Measurements from ENCODE around the gene PPIG. TPM values are rescaled to one million over a fixed set of nuclear protein-coding genes. Genes with fewer than 3 reads are reported as not detected.
"Not testable (repeated sequence)": the region's sequence is repeated elsewhere in the genome, so short reads cannot be mapped to it uniquely, and the experiment has no call there.

Gene PPIG
- total RNA-seq, 1 donor = 25.3 TPM

GRCh38 chr2:169546756-169547155 is 37.4 kb upstream of the PPIG start:
- H3K27ac ChIP-seq (ENCODE audit: low read depth, low read length) = no peak overlapping the region
- no peaks in the 10 kb centered on the region for H3K79me2 ChIP-seq (ENCODE audit: insufficient read depth, low read length)
- no peak overlapping the region for H3K4me2 ChIP-seq (ENCODE audit: insufficient read depth, low read length)
- no peaks in the 10 kb centered on the region for H3K9me3 ChIP-seq (ENCODE audit: low read depth, low read length)
- H3K36me3 ChIP-seq (ENCODE audit: insufficient read depth, low read length) = peaks cover 7% of the 10 kb centered on the region
- H3K4me3 ChIP-seq (ENCODE audit: insufficient read depth, low read length) = no peak overlapping the region
- TF ChIP-seq CTCF (IDR thresholded peaks at IDR 0.05; ENCODE audit: extremely low read depth, low read depth, low read length) = no peak
- H3K4me1 ChIP-seq (ENCODE audit: insufficient read depth, low read length) = no peaks in the 10 kb centered on the region
- no peak for DNase-seq (ENCODE audit: insufficient read length, low spot score, missing footprints)
- H2AFZ ChIP-seq (ENCODE audit: low read length) = no peak overlapping the region
- no peaks in the 10 kb centered on the region for H4K20me1 ChIP-seq (ENCODE audit: insufficient read depth, low read length)
- no peaks in the 10 kb centered on the region for H3K27me3 ChIP-seq (ENCODE audit: insufficient read depth, low read length)

GRCh38 chr2:169561364-169561763 is 22.8 kb upstream of the PPIG start:
- no peak for DNase-seq (ENCODE audit: insufficient read length, low spot score, missing footprints)
- Histone ChIP-seq H3K4me3 (ENCODE audit: insufficient read depth, low read length) (no peak overlapping the region), H3K27ac (ENCODE audit: low read depth, low read length) (no peak overlapping the region), H3K27me3 (ENCODE audit: insufficient read depth, low read length) (no peaks in the 10 kb centered on the region), H2AFZ (ENCODE audit: low read length) (no peak overlapping the region), H3K9me3 (ENCODE audit: low read depth, low read length) (no peaks in the 10 kb centered on the region), H3K4me2 (ENCODE audit: insufficient read depth, low read length) (no peak overlapping the region), H3K4me1 (ENCODE audit: insufficient read depth, low read length) (no peaks in the 10 kb centered on the region), H3K79me2 (ENCODE audit: insufficient read depth, low read length) (no peaks in the 10 kb centered on the region), H4K20me1 (ENCODE audit: insufficient read depth, low read length) (no peaks in the 10 kb centered on the region), H3K36me3 (ENCODE audit: insufficient read depth, low read length) (peaks cover 4% of the 10 kb centered on the region)
- no peak for TF ChIP-seq CTCF (IDR thresholded peaks at IDR 0.05; ENCODE audit: extremely low read depth, low read depth, low read length)

- not testable (repeated sequence) for H3K9me3 ChIP-seq (ENCODE audit: low read depth, low read length); H3K36me3 ChIP-seq (ENCODE audit: insufficient read depth, low read length); H3K4me3 ChIP-seq (ENCODE audit: insufficient read depth, low read length); H3K79me2 ChIP-seq (ENCODE audit: insufficient read depth, low read length); H2AFZ ChIP-seq (ENCODE audit: low read length); H3K4me1 ChIP-seq (ENCODE audit: insufficient read depth, low read length); H3K4me2 ChIP-seq (ENCODE audit: insufficient read depth, low read length); H3K27me3 ChIP-seq (ENCODE audit: insufficient read depth, low read length); DNase-seq (ENCODE audit: insufficient read length, low spot score, missing footprints); H3K27ac ChIP-seq (ENCODE audit: low read depth, low read length); H4K20me1 ChIP-seq (ENCODE audit: insufficient read depth, low read length)
Observed at GRCh38 chr2:169562084-169562483, 22.1 kb upstream of the PPIG start.

GRCh38 chr2:169562519-169562918 is 21.6 kb upstream of the PPIG start:
- Histone ChIP-seq H3K36me3 (ENCODE audit: insufficient read depth, low read length) (peaks cover 4% of the 10 kb centered on the region), H4K20me1 (ENCODE audit: insufficient read depth, low read length) (no peaks in the 10 kb centered on the region), H3K4me2 (ENCODE audit: insufficient read depth, low read length) (no peak overlapping the region), H3K79me2 (ENCODE audit: insufficient read depth, low read length) (no peaks in the 10 kb centered on the region), H2AFZ (ENCODE audit: low read length) (no peak overlapping the region), H3K9me3 (ENCODE audit: low read depth, low read length) (no peaks in the 10 kb centered on the region), H3K4me3 (ENCODE audit: insufficient read depth, low read length) (no peak overlapping the region), H3K27ac (ENCODE audit: low read depth, low read length) (no peak overlapping the region), H3K4me1 (ENCODE audit: insufficient read depth, low read length) (no peaks in the 10 kb centered on the region), H3K27me3 (ENCODE audit: insufficient read depth, low read length) (no peaks in the 10 kb centered on the region)
- TF ChIP-seq CTCF (IDR thresholded peaks at IDR 0.05; ENCODE audit: extremely low read depth, low read depth, low read length) = no peak
- no peak for DNase-seq (ENCODE audit: insufficient read length, low spot score, missing footprints)

All from osteoblast (primary cell).